HepG2 (cell line): ENCODE results near the gene HES1. TPM values are rescaled to one million over a fixed set of nuclear protein-coding genes. Genes with fewer than 3 reads are reported as not detected.

ENCODE experiments used
- ARNTL ChIP-seq: sonication (generic); formaldehyde crosslinking; IDR thresholded peaks from 2 replicates; pipeline ENCODE4 v1.4.0; 2020; ENCODE audit warnings: mild to moderate bottlenecking, missing genetic modification reagents
- CREB1 ChIP-seq, 2 experiments: fragments of 450-650 bp in 1 of 2; IDR thresholded peaks; 2 replicates each; pipeline ENCODE4 v1.6.1; 2016 to 2017; ENCODE audit warnings: control low read depth in 1 of 2, mild to moderate bottlenecking in 1 of 2, missing compliant biosample characterization in 1 of 2, missing genetic modification characterization in 1 of 2
- EEA1 ChIP-seq: sonication (generic); formaldehyde crosslinking; IDR thresholded peaks from 2 replicates; pipeline ENCODE4 v1.5.1; 2020; ENCODE audit warnings: mild to moderate bottlenecking, missing genetic modification reagents, borderline replicate concordance
- FOXA1 ChIP-seq, 2 experiments: fragments of 450-650 bp in 1 of 2; sonication (generic) in 1 of 2; formaldehyde crosslinking in 1 of 2; IDR thresholded peaks; 2 replicates each; pipeline versions ENCODE4 v1.4.0 to v1.6.1; 2016 to 2020; ENCODE audit warnings: missing genetic modification reagents in 1 of 2
- FOXP1 ChIP-seq, 2 experiments: fragments of 450-650 bp in 1 of 2; IDR thresholded peaks; 2 replicates each; pipeline ENCODE4 v1.6.1; 2017 to 2018; ENCODE audit warnings: antibody characterized with exemption in 1 of 2
- GATAD1 ChIP-seq: IDR thresholded peaks from 2 replicates; pipeline ENCODE4 v1.6.1; 2016; ENCODE audit warnings: missing genetic modification reagents, missing compliant biosample characterization
- HNF4G ChIP-seq, 2 experiments: sonication (generic) in 1 of 2; formaldehyde crosslinking in 1 of 2; IDR thresholded peaks; 2 replicates each; pipeline versions ENCODE4 v1.4.0 to v1.6.1; 2011 to 2020; ENCODE audit warnings: borderline replicate concordance in 2 of 2, low read depth in 2 of 2, mild to moderate bottlenecking in 2 of 2, low read length in 1 of 2, missing genetic modification reagents in 1 of 2, moderate library complexity in 1 of 2
- IKZF5 ChIP-seq: IDR thresholded peaks from 2 replicates; pipeline ENCODE4 v1.6.1; 2018; ENCODE audit warnings: missing genetic modification reagents, mild to moderate bottlenecking, missing compliant biosample characterization
- KAT8 ChIP-seq: IDR thresholded peaks from 2 replicates; pipeline ENCODE4 v1.6.1; 2016; ENCODE audit warnings: missing genetic modification reagents, missing compliant biosample characterization
- MEF2D ChIP-seq: sonication (generic); formaldehyde crosslinking; IDR thresholded peaks from 2 replicates; pipeline ENCODE4 v1.5.1; 2020; ENCODE audit warnings: mild to moderate bottlenecking, missing genetic modification reagents
- MIER2 ChIP-seq: IDR thresholded peaks from 2 replicates; pipeline ENCODE4 v1.6.1; 2016; ENCODE audit warnings: missing biosample characterization, missing genetic modification reagents
- NONO ChIP-seq, 2 experiments: fragments of 450-650 bp in 1 of 2; sonication (generic) in 1 of 2; formaldehyde crosslinking in 1 of 2; IDR thresholded peaks in 1 of 2; conservative IDR thresholded peaks in 1 of 2; 2 replicates each; pipeline versions ENCODE4 v1.6.1 to v1.8.0; 2017 to 2022; ENCODE audit warnings: mild to moderate bottlenecking in 1 of 2, missing genetic modification reagents in 1 of 2, moderate library complexity in 1 of 2
- PHF21A ChIP-seq: sonication (generic); formaldehyde crosslinking; IDR thresholded peaks from 2 replicates; pipeline ENCODE4 v1.5.0; 2020; ENCODE audit warnings: mild to moderate bottlenecking, missing genetic modification reagents
- SIN3A ChIP-seq: IDR thresholded peaks from 2 replicates; pipeline ENCODE4 v1.6.1; 2011; ENCODE audit warnings: low read depth, mild to moderate bottlenecking, control low read depth, low read length, borderline replicate concordance
- SMAD9 ChIP-seq: sonication (generic); formaldehyde crosslinking; IDR thresholded peaks from 2 replicates; pipeline ENCODE4 v1.5.1; 2020; ENCODE audit warnings: mild to moderate bottlenecking, missing genetic modification reagents
- TBX3 ChIP-seq: fragments of 450-650 bp; IDR thresholded peaks from 2 replicates; pipeline ENCODE4 v1.6.1; 2017; ENCODE audit warnings: antibody characterized with exemption, mild to moderate bottlenecking, inconsistent platforms, borderline replicate concordance
- ZNF512B ChIP-seq: sonication (generic); formaldehyde crosslinking; IDR thresholded peaks from 2 replicates; pipeline ENCODE4 v1.5.1; 2020; ENCODE audit warnings: missing genetic modification reagents, mild to moderate bottlenecking, borderline replicate concordance
- ZNF704 ChIP-seq: sonication (generic); formaldehyde crosslinking; IDR thresholded peaks from 2 replicates; pipeline ENCODE4 v1.8.1; 2023; ENCODE audit warnings: mild to moderate bottlenecking, inconsistent platforms, moderate library complexity, missing genetic modification reagents, borderline replicate concordance
- ZNF737 ChIP-seq: sonication (generic); formaldehyde crosslinking; IDR thresholded peaks from 2 replicates; pipeline ENCODE4 v1.5.0; 2020; ENCODE audit warnings: missing genetic modification reagents, mild to moderate bottlenecking, borderline replicate concordance
- ZNF740 ChIP-seq: sonication (generic); formaldehyde crosslinking; IDR thresholded peaks from 2 replicates; pipeline ENCODE4 v1.4.0; 2020; ENCODE audit warnings: missing genetic modification reagents
- polyA plus RNA-seq, 8 experiments: library from polyadenylated mRNA; depleted of rRNA in 3 of 8; stranded (reverse) in 7 of 8; unstranded in 1 of 8; fragments of >200 nt; fragmentation: Illumina TruSeq in 4 of 8; extraction: Trizol in 4 of 8; gene quantifications; 2 replicates each; pipeline versions ENCODE4 v1.2.1 to v1.2.3, GENCODE V29; 2011 to 2016; ENCODE audit warnings: low read depth in 4 of 8, missing spikeins in 1 of 8, mixed read lengths in 1 of 8; ENCODE audit not compliant: insufficient read depth in 1 of 8
- total RNA-seq, 5 experiments: library from RNA; depleted of rRNA; stranded (reverse); fragments of >200 nt; fragmentation: Illumina TruSeq; extraction: Trizol; gene quantifications; 2 replicates each; pipeline ENCODE4 v1.2.3, GENCODE V29; 2016; ENCODE audit warnings: low read depth in 1 of 5

Gene HES1
- total and polyA plus RNA-seq, 2 of the 13 experiments (the other 11 are each of a cell fraction or from before 2014, with no cell fraction given): 15.4 to 19.8 TPM

- TF ChIP-seq ARNTL (CRISPR knock-in tag): peak; percentile 50; the same call in 1 of the 2 replicates
- peak; percentile 79; the same call in 1 of the 2 replicates for TF ChIP-seq PHF21A (CRISPR knock-in tag)
- TF ChIP-seq IKZF5 (CRISPR knock-in tag): peak; percentile 68
- peak; percentile 56; the same call in 1 of the 2 replicates for TF ChIP-seq ZNF704 (CRISPR knock-in tag)
- no peak for TF ChIP-seq ZNF737 (CRISPR knock-in tag)
- 0 out of 2 replicates have a peak, but pooled peaks have one; percentile 44 for TF ChIP-seq SMAD9 (CRISPR knock-in tag)
- no peak for TF ChIP-seq FOXP1 (IDR thresholded peaks at IDR 0.05)
- peak; percentile 66 for TF ChIP-seq FOXP1 (CRISPR knock-in tag; IDR thresholded peaks at IDR 0.05)
- TF ChIP-seq EEA1 (CRISPR knock-in tag): no peak
- TF ChIP-seq GATAD1 (CRISPR knock-in tag): 0 out of 2 replicates have a peak, but pooled peaks have one; percentile 21
- peak; percentile 70 for TF ChIP-seq HNF4G (IDR thresholded peaks at IDR 0.05; ENCODE audit: borderline replicate concordance, low read depth, low read length)
- TF ChIP-seq HNF4G (CRISPR knock-in tag; IDR thresholded peaks at IDR 0.05; ENCODE audit: borderline replicate concordance, low read depth): no peak
- peak; percentile 75 for TF ChIP-seq FOXA1 (IDR thresholded peaks at IDR 0.05)
- TF ChIP-seq FOXA1 (CRISPR knock-in tag; IDR thresholded peaks at IDR 0.05): peak; percentile 87
- TF ChIP-seq NONO (IDR thresholded peaks at IDR 0.05): no peak
- no peak for TF ChIP-seq NONO (CRISPR knock-in tag; conservative IDR thresholded peaks at IDR 0.05)
- peak; percentile 29; the same call in 1 of the 2 replicates for TF ChIP-seq TBX3
- no peak for TF ChIP-seq KAT8 (CRISPR knock-in tag)
- TF ChIP-seq ZNF740 (CRISPR knock-in tag): 0 out of 2 replicates have a peak, but pooled peaks have one; percentile 56
- TF ChIP-seq ZNF512B (CRISPR knock-in tag): 0 out of 2 replicates have a peak, but pooled peaks have one; percentile 83
- peak; percentile 69; the same call in 1 of the 2 replicates for TF ChIP-seq SIN3A
- TF ChIP-seq CREB1 (IDR thresholded peaks at IDR 0.05): peak; percentile 42
- no peak; the same call in 1 of the 2 replicates for TF ChIP-seq CREB1 (CRISPR knock-in tag; IDR thresholded peaks at IDR 0.05)
- TF ChIP-seq MIER2 (CRISPR knock-in tag): 0 out of 2 replicates have a peak, but pooled peaks have one; percentile 23
- 0 out of 2 replicates have a peak, but pooled peaks have one; percentile 49 for TF ChIP-seq MEF2D (CRISPR knock-in tag)
These were observed 5.0 kb upstream of the HES1 start (continued) for GRCh38 chr3:194130807-194131589.
